MM.1S (cell line): ENCODE data around the gene GFM2.

Source experiments
- DNase-seq: peaks from one replicate; pipeline ENCODE4 v3.0.0-alpha.2; 2015
- H2AFZ ChIP-seq: fragments of 300-600 bp; sonication (generic); 2 replicates; pipeline ENCODE4 v1.6.0; 2016; ENCODE audit warnings: antibody characterized with exemption, low read length
- H3F3A ChIP-seq: fragments of 300-600 bp; sonication (generic); 2 replicates; pipeline ENCODE4 v1.6.1; 2016; ENCODE audit warnings: mild to moderate bottlenecking, antibody characterized with exemption, low read length, moderate library complexity, mixed read lengths; ENCODE audit not compliant: insufficient read depth
- H3K27ac ChIP-seq: fragments of 300-600 bp; sonication (generic); 2 replicates; pipeline ENCODE4 v1.5.1; 2016; ENCODE audit warnings: mild to moderate bottlenecking, low read length
- H3K27me3 ChIP-seq: fragments of 300-600 bp; sonication (generic); replicated peaks from 2 replicates; pipeline ENCODE4 v1.6.0; 2016; ENCODE audit warnings: low read length; ENCODE audit not compliant: insufficient read depth
- H3K36me3 ChIP-seq: fragments of 300-600 bp; sonication (generic); replicated peaks from 2 replicates; pipeline ENCODE4 v1.6.1; 2016; ENCODE audit warnings: mild to moderate bottlenecking, low read length, mixed read lengths; ENCODE audit not compliant: insufficient read depth
- H3K4me1 ChIP-seq: fragments of 300-600 bp; sonication (generic); 2 replicates; pipeline ENCODE4 v1.6.1; 2016; ENCODE audit warnings: low read length, mixed read lengths
- H3K4me2 ChIP-seq: fragments of 300-600 bp; sonication (generic); 2 replicates; pipeline ENCODE4 v1.6.0; 2016; ENCODE audit warnings: low read depth, low read length
- H3K4me3 ChIP-seq: fragments of 300-600 bp; sonication (generic); 2 replicates; pipeline ENCODE4 v1.5.1; 2016; ENCODE audit warnings: low read length, mixed read lengths
- H3K79me2 ChIP-seq: fragments of 300-600 bp; sonication (generic); 2 replicates; pipeline ENCODE4 v1.6.1; 2016; ENCODE audit warnings: mixed run types, low read length, mixed read lengths
- H3K9ac ChIP-seq: fragments of 300-600 bp; sonication (generic); 2 replicates; pipeline ENCODE4 v1.6.1; 2016; ENCODE audit warnings: low read length, mixed read lengths
- H3K9me2 ChIP-seq: fragments of 300-600 bp; sonication (generic); replicated peaks from 2 replicates; pipeline ENCODE4 v1.6.1; 2016; ENCODE audit warnings: mild to moderate bottlenecking, low read length, mixed read lengths; ENCODE audit not compliant: insufficient read depth
- H3K9me3 ChIP-seq: fragments of 300-600 bp; sonication (generic); replicated peaks from 2 replicates; pipeline ENCODE4 v1.6.1; 2016; ENCODE audit warnings: mild to moderate bottlenecking, low read length, mixed read lengths; ENCODE audit not compliant: insufficient read depth
- H4K20me1 ChIP-seq: fragments of 300-600 bp; sonication (generic); 2 replicates; pipeline ENCODE4 v1.6.1; 2016; ENCODE audit warnings: mild to moderate bottlenecking, low read length, moderate library complexity, mixed read lengths; ENCODE audit not compliant: insufficient read depth
- EZH2 ChIP-seq: fragments of 300-600 bp; sonication (generic); optimal IDR thresholded peaks from 2 replicates; pipeline ENCODE3; 2017; ENCODE audit warnings: low read depth, mild to moderate bottlenecking, antibody characterized with exemption, low read length, mixed read lengths
- EZH2phosphoT487 ChIP-seq: fragments of 300-600 bp; sonication (generic); IDR thresholded peaks from 2 replicates; pipeline ENCODE4 v1.6.1; 2018; ENCODE audit warnings: antibody characterized with exemption, low read length
- TF ChIP-seq, protein P1 (sequence below): fragments of 300-600 bp; sonication (generic); IDR thresholded peaks from 2 replicates; pipeline ENCODE4 v1.5.1; 2016; ENCODE audit warnings: antibody characterized with exemption, low read length, mixed read lengths

Gene GFM2

DNA sequence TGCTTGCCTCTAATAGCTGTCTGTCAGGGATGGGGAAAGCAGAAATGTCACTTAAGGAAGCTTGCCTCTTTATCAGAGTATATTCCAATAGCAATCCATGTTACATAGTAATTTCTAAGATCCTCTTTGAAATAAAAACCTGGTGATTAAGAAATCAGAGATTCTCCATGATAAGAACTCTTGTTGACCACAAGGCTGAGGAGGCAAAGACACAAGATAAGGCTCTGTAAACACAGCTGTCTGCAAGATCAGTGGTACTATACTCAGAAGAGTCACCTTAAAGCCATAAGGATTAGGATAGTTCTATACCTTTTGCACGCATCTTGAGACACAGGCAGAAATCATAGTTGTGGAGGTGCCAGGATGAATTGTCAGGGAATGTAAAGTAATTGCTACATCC lies 41.6 kb downstream of the GFM2 start:
- H3K9me2 ChIP-seq = no peaks in the 10 kb centered on the region
- no peak overlapping the region for H3K27ac ChIP-seq
- no peaks in the 10 kb centered on the region for H3K4me1 ChIP-seq
- H3K4me3 ChIP-seq = no peak overlapping the region
- H4K20me1 ChIP-seq = no peaks in the 10 kb centered on the region
- TF ChIP-seq, protein P1, sequence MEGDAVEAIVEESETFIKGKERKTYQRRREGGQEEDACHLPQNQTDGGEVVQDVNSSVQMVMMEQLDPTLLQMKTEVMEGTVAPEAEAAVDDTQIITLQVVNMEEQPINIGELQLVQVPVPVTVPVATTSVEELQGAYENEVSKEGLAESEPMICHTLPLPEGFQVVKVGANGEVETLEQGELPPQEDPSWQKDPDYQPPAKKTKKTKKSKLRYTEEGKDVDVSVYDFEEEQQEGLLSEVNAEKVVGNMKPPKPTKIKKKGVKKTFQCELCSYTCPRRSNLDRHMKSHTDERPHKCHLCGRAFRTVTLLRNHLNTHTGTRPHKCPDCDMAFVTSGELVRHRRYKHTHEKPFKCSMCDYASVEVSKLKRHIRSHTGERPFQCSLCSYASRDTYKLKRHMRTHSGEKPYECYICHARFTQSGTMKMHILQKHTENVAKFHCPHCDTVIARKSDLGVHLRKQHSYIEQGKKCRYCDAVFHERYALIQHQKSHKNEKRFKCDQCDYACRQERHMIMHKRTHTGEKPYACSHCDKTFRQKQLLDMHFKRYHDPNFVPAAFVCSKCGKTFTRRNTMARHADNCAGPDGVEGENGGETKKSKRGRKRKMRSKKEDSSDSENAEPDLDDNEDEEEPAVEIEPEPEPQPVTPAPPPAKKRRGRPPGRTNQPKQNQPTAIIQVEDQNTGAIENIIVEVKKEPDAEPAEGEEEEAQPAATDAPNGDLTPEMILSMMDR = no peak
- TF ChIP-seq EZH2 (no peak), EZH2phosphoT487 (no peak)
- H3K27me3 ChIP-seq = no peaks in the 10 kb centered on the region
- H3K36me3 ChIP-seq = peaks cover 9% of the 10 kb centered on the region; the same call in 1 of the 2 replicates
- H2AFZ ChIP-seq = no peak overlapping the region
- no peak overlapping the region for H3K9ac ChIP-seq
- H3K79me2 ChIP-seq = no peaks in the 10 kb centered on the region
- DNase-seq = no peak
- no peaks in the 10 kb centered on the region for H3K9me3 ChIP-seq
- H3F3A ChIP-seq = no peaks in the 10 kb centered on the region
- no peak overlapping the region for H3K4me2 ChIP-seq

DNA sequence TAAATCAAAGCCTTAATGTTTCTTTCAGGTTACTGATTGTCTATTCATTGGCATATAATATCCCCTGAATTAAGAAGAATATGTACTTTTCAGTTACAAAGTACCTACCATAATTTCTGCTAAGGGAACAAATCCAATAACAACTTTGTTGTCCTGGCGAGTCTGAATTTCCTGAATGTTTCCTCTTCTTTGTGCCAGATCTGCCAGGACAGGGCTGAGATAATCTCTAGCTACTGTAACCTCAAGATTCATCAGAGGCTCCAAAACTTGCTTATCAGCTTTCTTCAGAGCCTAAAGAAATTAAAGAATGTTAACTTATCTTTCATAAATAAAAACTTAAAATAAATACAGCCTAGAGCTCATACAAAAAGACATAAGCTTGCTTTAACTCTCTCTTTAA lies 44.6 kb downstream of the GFM2 start:
- Histone ChIP-seq H3K79me2 (no peaks in the 10 kb centered on the region), H3K4me3 (no peak overlapping the region), H2AFZ (no peak overlapping the region), H3K9me2 (no peaks in the 10 kb centered on the region), H3K4me2 (no peak overlapping the region), H4K20me1 (no peaks in the 10 kb centered on the region), H3K4me1 (no peaks in the 10 kb centered on the region), H3K27ac (no peak overlapping the region), H3K36me3 (peaks cover 9% of the 10 kb centered on the region; the same call in 1 of the 2 replicates), H3F3A (no peaks in the 10 kb centered on the region), H3K27me3 (no peaks in the 10 kb centered on the region), H3K9ac (no peak overlapping the region), H3K9me3 (no peaks in the 10 kb centered on the region)
- DNase-seq = no peak
- no peak for TF ChIP-seq EZH2phosphoT487
- TF ChIP-seq EZH2 = no peak
- TF ChIP-seq, protein P1 = no peak

DNA sequence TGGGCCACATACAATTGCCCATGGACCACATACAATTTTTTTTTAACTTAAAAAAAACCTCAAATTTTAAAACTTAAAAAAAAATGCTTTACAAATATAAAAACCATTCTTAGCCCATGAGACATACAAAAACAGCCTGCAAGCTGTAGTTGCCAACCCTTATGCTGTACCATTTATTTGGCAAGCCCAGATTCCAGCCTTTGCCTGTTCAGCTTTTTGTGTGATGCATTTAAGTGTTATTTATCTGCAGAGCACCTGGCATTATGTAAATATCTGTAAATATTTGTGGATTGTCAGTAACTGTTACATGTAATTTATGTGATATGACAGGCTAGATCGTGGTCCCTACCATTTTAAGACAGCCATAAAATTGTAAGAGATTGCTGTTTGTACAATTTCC lies 49.3 kb downstream of the GFM2 start:
- Histone ChIP-seq H4K20me1 (no peaks in the 10 kb centered on the region), H3K79me2 (no peaks in the 10 kb centered on the region), H3K9me2 (no peaks in the 10 kb centered on the region), H3K4me1 (no peaks in the 10 kb centered on the region), H3K9me3 (no peaks in the 10 kb centered on the region), H3K36me3 (no peaks in the 10 kb centered on the region), H3K27ac (no peak overlapping the region), H3K4me2 (no peak overlapping the region), H3F3A (no peaks in the 10 kb centered on the region), H3K27me3 (no peaks in the 10 kb centered on the region), H3K9ac (no peak overlapping the region), H3K4me3 (no peak overlapping the region), H2AFZ (no peak overlapping the region)
- no peak for DNase-seq
- no peak for TF ChIP-seq EZH2phosphoT487
- TF ChIP-seq, protein P1 = no peak
